ENCODE data around the gene GBP7.

The GBP7 gene

GRCh38 chr1:89165811-89166210 lies 10.0 kb downstream of the GBP7 start:
- ChIA-PET POLR2A (no interaction called here), CTCF (no interaction called here)
- H3K4me1 ChIP-seq (ENCODE audit: control extremely low read depth in 1 of 4, control insufficient read depth in 4 of 4, insufficient read depth in 4 of 4, low read length in 3 of 4): no peaks in the 10 kb centered on the region
- H3K36me3 ChIP-seq (ENCODE audit: control insufficient read depth in 4 of 4, insufficient read depth in 4 of 4, low read length in 3 of 4): no peaks in the 10 kb centered on the region
- no peak overlapping the region for H3K27ac ChIP-seq (ENCODE audit: insufficient read depth in 1 of 2, low read depth in 1 of 2, low read length in 2 of 2, poor library complexity in 1 of 2, severe bottlenecking in 2 of 2)
- DNase-seq: no peak
- peaks cover 0 to 9% (median 0%) of the 10 kb centered on the region in 5 experiments for H3K9me3 ChIP-seq (ENCODE audit: control extremely low read depth in 1 of 5, control insufficient read depth in 4 of 5, insufficient read depth in 2 of 5, low read depth in 1 of 5, low read length in 4 of 5)
- WGBS (ENCODE audit: insufficient coverage): 100% methylated on average over 1 of the region's 5 CpGs
- no peak overlapping the region for H3K4me3 ChIP-seq (ENCODE audit: control insufficient read depth in 1 of 7, extremely low read depth in 1 of 7, insufficient read depth in 4 of 7, low read depth in 2 of 7, low read length in 6 of 7)
- H3K27me3 ChIP-seq (replicated peaks in 2 of 5; ENCODE audit: control insufficient read depth in 4 of 5, insufficient read depth in 5 of 5, low read length in 4 of 5): no peaks in the 10 kb centered on the region

GRCh38 chr1:89151047-89151446 lies 24.8 kb downstream of the GBP7 start:
- Histone ChIP-seq H3K9me3 (ENCODE audit: control extremely low read depth in 1 of 5, control insufficient read depth in 4 of 5, insufficient read depth in 2 of 5, low read depth in 1 of 5, low read length in 4 of 5) (no peaks in the 10 kb centered on the region), H3K4me1 (ENCODE audit: control extremely low read depth in 1 of 4, control insufficient read depth in 4 of 4, insufficient read depth in 4 of 4, low read length in 3 of 4) (no peaks in the 10 kb centered on the region), H3K4me3 (ENCODE audit: control insufficient read depth in 1 of 7, extremely low read depth in 1 of 7, insufficient read depth in 4 of 7, low read depth in 2 of 7, low read length in 6 of 7) (no peak overlapping the region), H3K27ac (ENCODE audit: insufficient read depth in 1 of 2, low read depth in 1 of 2, low read length in 2 of 2, poor library complexity in 1 of 2, severe bottlenecking in 2 of 2) (no peak overlapping the region), H3K27me3 (replicated peaks in 2 of 5; ENCODE audit: control insufficient read depth in 4 of 5, insufficient read depth in 5 of 5, low read length in 4 of 5) (no peaks in the 10 kb centered on the region), H3K36me3 (ENCODE audit: control insufficient read depth in 4 of 4, insufficient read depth in 4 of 4, low read length in 3 of 4) (no peaks in the 10 kb centered on the region)
- no peak for DNase-seq
- ChIA-PET CTCF (no interaction called here), POLR2A (no interaction called here)
- no CpG with 5 or more reads among the region's 1 CpG for WGBS (ENCODE audit: insufficient coverage)

GRCh38 chr1:89149976-89150375 lies 25.8 kb downstream of the GBP7 start:
- no peaks in the 10 kb centered on the region for H3K36me3 ChIP-seq (ENCODE audit: control insufficient read depth in 4 of 4, insufficient read depth in 4 of 4, low read length in 3 of 4)
- no peaks in the 10 kb centered on the region for H3K9me3 ChIP-seq (ENCODE audit: control extremely low read depth in 1 of 5, control insufficient read depth in 4 of 5, insufficient read depth in 2 of 5, low read depth in 1 of 5, low read length in 4 of 5)
- no peaks in the 10 kb centered on the region for H3K4me1 ChIP-seq (ENCODE audit: control extremely low read depth in 1 of 4, control insufficient read depth in 4 of 4, insufficient read depth in 4 of 4, low read length in 3 of 4)
- ChIA-PET POLR2A (no interaction called here), CTCF (interaction anchor here (0.8 kb wide), 1 partner anchor 9 kb away, joined by 3 read pairs; no protein-coding TSS in a partner anchor)
- no peaks in the 10 kb centered on the region for H3K27me3 ChIP-seq (replicated peaks in 2 of 5; ENCODE audit: control insufficient read depth in 4 of 5, insufficient read depth in 5 of 5, low read length in 4 of 5)
- DNase-seq: no peak
- no peak overlapping the region for H3K27ac ChIP-seq (ENCODE audit: insufficient read depth in 1 of 2, low read depth in 1 of 2, low read length in 2 of 2, poor library complexity in 1 of 2, severe bottlenecking in 2 of 2)
- 95% methylated on average over 2 of the region's 3 CpGs for WGBS (ENCODE audit: insufficient coverage)
- H3K4me3 ChIP-seq (ENCODE audit: control insufficient read depth in 1 of 7, extremely low read depth in 1 of 7, insufficient read depth in 4 of 7, low read depth in 2 of 7, low read length in 6 of 7): no peak overlapping the region

- no peaks in the 10 kb centered on the region for H3K27me3 ChIP-seq (replicated peaks in 2 of 5; ENCODE audit: control insufficient read depth in 4 of 5, insufficient read depth in 5 of 5, low read length in 4 of 5)
- no peaks in the 10 kb centered on the region for H3K4me1 ChIP-seq (ENCODE audit: control extremely low read depth in 1 of 4, control insufficient read depth in 4 of 4, insufficient read depth in 4 of 4, low read length in 3 of 4)
- no peak for DNase-seq
- WGBS (ENCODE audit: insufficient coverage): 100% methylated on average over 2 of the region's 3 CpGs
- ChIA-PET POLR2A (no interaction called here), CTCF (interaction anchor here (0.8 kb wide), 1 partner anchor 8 kb away, joined by 3 read pairs; no protein-coding TSS in a partner anchor)
- H3K36me3 ChIP-seq (ENCODE audit: control insufficient read depth in 4 of 4, insufficient read depth in 4 of 4, low read length in 3 of 4): no peaks in the 10 kb centered on the region
- H3K9me3 ChIP-seq (ENCODE audit: control extremely low read depth in 1 of 5, control insufficient read depth in 4 of 5, insufficient read depth in 2 of 5, low read depth in 1 of 5, low read length in 4 of 5): no peaks in the 10 kb centered on the region
- no peak overlapping the region for H3K4me3 ChIP-seq (ENCODE audit: control insufficient read depth in 1 of 7, extremely low read depth in 1 of 7, insufficient read depth in 4 of 7, low read depth in 2 of 7, low read length in 6 of 7)
- H3K27ac ChIP-seq (ENCODE audit: insufficient read depth in 1 of 2, low read depth in 1 of 2, low read length in 2 of 2, poor library complexity in 1 of 2, severe bottlenecking in 2 of 2): no peak overlapping the region
Observed at GRCh38 chr1:89149229-89149628, 26.6 kb downstream of the GBP7 start.

GRCh38 chr1:89147678-89148658 lies 27.8 kb downstream of the GBP7 start:
- H3K27me3 ChIP-seq (replicated peaks in 2 of 5; ENCODE audit: control insufficient read depth in 4 of 5, insufficient read depth in 5 of 5, low read length in 4 of 5): no peaks in the 10 kb centered on the region
- H3K4me1 ChIP-seq (ENCODE audit: control extremely low read depth in 1 of 4, control insufficient read depth in 4 of 4, insufficient read depth in 4 of 4, low read length in 3 of 4): no peaks in the 10 kb centered on the region
- ChIA-PET CTCF (no interaction called here), POLR2A (no interaction called here)
- no peak for DNase-seq
- no peaks in the 10 kb centered on the region for H3K9me3 ChIP-seq (ENCODE audit: control extremely low read depth in 1 of 5, control insufficient read depth in 4 of 5, insufficient read depth in 2 of 5, low read depth in 1 of 5, low read length in 4 of 5)
- no peaks in the 10 kb centered on the region for H3K36me3 ChIP-seq (ENCODE audit: control insufficient read depth in 4 of 4, insufficient read depth in 4 of 4, low read length in 3 of 4)
- no peak overlapping the region for H3K27ac ChIP-seq (ENCODE audit: insufficient read depth in 1 of 2, low read depth in 1 of 2, low read length in 2 of 2, poor library complexity in 1 of 2, severe bottlenecking in 2 of 2)
- no peak overlapping the region for H3K4me3 ChIP-seq (ENCODE audit: control insufficient read depth in 1 of 7, extremely low read depth in 1 of 7, insufficient read depth in 4 of 7, low read depth in 2 of 7, low read length in 6 of 7)
- WGBS (ENCODE audit: insufficient coverage): 100% methylated on average over 2 of the region's 3 CpGs

- H3K36me3 ChIP-seq (ENCODE audit: control insufficient read depth in 4 of 4, insufficient read depth in 4 of 4, low read length in 3 of 4): no peaks in the 10 kb centered on the region
- no peak overlapping the region for H3K27ac ChIP-seq (ENCODE audit: insufficient read depth in 1 of 2, low read depth in 1 of 2, low read length in 2 of 2, poor library complexity in 1 of 2, severe bottlenecking in 2 of 2)
- no peaks in the 10 kb centered on the region for H3K4me1 ChIP-seq (ENCODE audit: control extremely low read depth in 1 of 4, control insufficient read depth in 4 of 4, insufficient read depth in 4 of 4, low read length in 3 of 4)
- no CpG with 5 or more reads among the region's 3 CpGs for WGBS (ENCODE audit: insufficient coverage)
- ChIA-PET POLR2A (no interaction called here), CTCF (interaction anchor here (0.6 kb wide), 1 partner anchor 108 kb away, joined by 3 read pairs; no protein-coding TSS in a partner anchor)
- H3K27me3 ChIP-seq (replicated peaks in 2 of 5; ENCODE audit: control insufficient read depth in 4 of 5, insufficient read depth in 5 of 5, low read length in 4 of 5): no peaks in the 10 kb centered on the region
- H3K4me3 ChIP-seq (ENCODE audit: control insufficient read depth in 1 of 7, extremely low read depth in 1 of 7, insufficient read depth in 4 of 7, low read depth in 2 of 7, low read length in 6 of 7): no peak overlapping the region
- no peak for DNase-seq
- no peaks in the 10 kb centered on the region for H3K9me3 ChIP-seq (ENCODE audit: control extremely low read depth in 1 of 5, control insufficient read depth in 4 of 5, insufficient read depth in 2 of 5, low read depth in 1 of 5, low read length in 4 of 5)
Observed at GRCh38 chr1:89146721-89147120, 29.1 kb downstream of the GBP7 start.

- ChIA-PET POLR2A (no interaction called here), CTCF (interaction anchor here (1.5 kb wide), 1 partner anchor 10 kb away, joined by 5 read pairs; no protein-coding TSS in a partner anchor)
- Histone ChIP-seq H3K27ac (ENCODE audit: insufficient read depth in 1 of 2, low read depth in 1 of 2, low read length in 2 of 2, poor library complexity in 1 of 2, severe bottlenecking in 2 of 2) (no peak overlapping the region), H3K4me1 (ENCODE audit: control extremely low read depth in 1 of 4, control insufficient read depth in 4 of 4, insufficient read depth in 4 of 4, low read length in 3 of 4) (no peaks in the 10 kb centered on the region), H3K27me3 (replicated peaks in 2 of 5; ENCODE audit: control insufficient read depth in 4 of 5, insufficient read depth in 5 of 5, low read length in 4 of 5) (no peaks in the 10 kb centered on the region), H3K36me3 (ENCODE audit: control insufficient read depth in 4 of 4, insufficient read depth in 4 of 4, low read length in 3 of 4) (no peaks in the 10 kb centered on the region), H3K4me3 (ENCODE audit: control insufficient read depth in 1 of 7, extremely low read depth in 1 of 7, insufficient read depth in 4 of 7, low read depth in 2 of 7, low read length in 6 of 7) (no peak overlapping the region), H3K9me3 (ENCODE audit: control extremely low read depth in 1 of 5, control insufficient read depth in 4 of 5, insufficient read depth in 2 of 5, low read depth in 1 of 5, low read length in 4 of 5) (no peaks in the 10 kb centered on the region)
- DNase-seq: no peak
- WGBS (ENCODE audit: insufficient coverage): no CpG with 5 or more reads among the region's 2 CpGs
Observed at GRCh38 chr1:89143484-89143883, 32.3 kb downstream of the GBP7 start.

Measured in common myeloid progenitor, CD34-positive (primary cell).